Common myeloid progenitor, CD34-positive (primary cell): ENCODE data around the gene ZNFX1.

Experiments used
- CTCF ChIA-PET: fragments of 350-600 bp; sonication (Branson Sonifier 250); formaldehyde crosslinking; loops from one replicate; lab custom pipeline; 2021; ENCODE audit warnings: antibody characterized with exemption; lab: Charles Lee
- POLR2A ChIA-PET: fragments of 350-600 bp; sonication (Branson Sonifier 250); formaldehyde crosslinking; loops from one replicate; lab custom pipeline; 2021; ENCODE audit warnings: antibody characterized with exemption; lab: Charles Lee
- DNase-seq, 3 donors: peaks; one replicate each; pipeline versions ENCODE4 v3.0.0 to v3.0.0-alpha.2; 2013
- H3K27ac ChIP-seq, 2 experiments: 1 replicate in 1 of 2; 2 replicates in 1 of 2; pipeline ENCODE4 v1.7.0; 2013; ENCODE audit warnings: inconsistent platforms in 2 of 2, low read length in 2 of 2, mild to moderate bottlenecking in 2 of 2, low read depth in 1 of 2, moderate library complexity in 1 of 2; ENCODE audit not compliant: severe bottlenecking in 2 of 2, insufficient read depth in 1 of 2, poor library complexity in 1 of 2
- H3K27me3 ChIP-seq, 5 experiments: replicated peaks in 2 of 5; 1 replicate in 3 of 5; 2 replicates in 2 of 5; pipeline versions ENCODE4 v1.6.1 to v1.7.0; 2013; ENCODE audit warnings: low read length in 4 of 5, mild to moderate bottlenecking in 2 of 5, moderate library complexity in 2 of 5, inconsistent platforms in 1 of 5; ENCODE audit not compliant: insufficient read depth in 5 of 5, control insufficient read depth in 4 of 5
- H3K36me3 ChIP-seq, 4 experiments: 1 replicate in 2 of 4; 2 replicates in 2 of 4; pipeline versions ENCODE4 v1.6.1 to v1.7.0; 2013; ENCODE audit warnings: low read length in 3 of 4, control low read depth in 1 of 4, mild to moderate bottlenecking in 1 of 4; ENCODE audit not compliant: control insufficient read depth in 4 of 4, insufficient read depth in 4 of 4
- H3K4me1 ChIP-seq, 4 experiments: 1 replicate in 3 of 4; 2 replicates in 1 of 4; pipeline versions ENCODE4 v1.6.1 to v1.7.1; 2013; ENCODE audit warnings: low read length in 3 of 4, mild to moderate bottlenecking in 3 of 4, control low read depth in 1 of 4, inconsistent platforms in 1 of 4, moderate library complexity in 1 of 4; ENCODE audit not compliant: control insufficient read depth in 4 of 4, insufficient read depth in 4 of 4; ENCODE audit errors: control extremely low read depth in 1 of 4
- H3K4me3 ChIP-seq, 7 experiments: 1 replicate in 4 of 7; 2 replicates in 3 of 7; pipeline versions ENCODE4 v1.5.1 to v1.7.0; 2013; ENCODE audit warnings: mild to moderate bottlenecking in 7 of 7, low read length in 6 of 7, moderate library complexity in 6 of 7, inconsistent platforms in 2 of 7, low read depth in 2 of 7, control low read depth in 1 of 7; ENCODE audit not compliant: insufficient read depth in 4 of 7, control insufficient read depth in 1 of 7; ENCODE audit errors: extremely low read depth in 1 of 7
- H3K9me3 ChIP-seq, 5 experiments: 1 replicate in 4 of 5; 2 replicates in 1 of 5; pipeline versions ENCODE4 v1.6.1 to v1.7.1; 2013; ENCODE audit warnings: low read length in 4 of 5, mild to moderate bottlenecking in 2 of 5, inconsistent platforms in 1 of 5, low read depth in 1 of 5, moderate library complexity in 1 of 5; ENCODE audit not compliant: control insufficient read depth in 4 of 5, insufficient read depth in 2 of 5; ENCODE audit errors: control extremely low read depth in 1 of 5
- WGBS: methylation state at CpG from one replicate; pipeline ENCODE4 v1.1.5; 2013; ENCODE audit not compliant: insufficient coverage; 5-methylcytosine and 5-hydroxymethylcytosine counted together

The ZNFX1 gene

DNA sequence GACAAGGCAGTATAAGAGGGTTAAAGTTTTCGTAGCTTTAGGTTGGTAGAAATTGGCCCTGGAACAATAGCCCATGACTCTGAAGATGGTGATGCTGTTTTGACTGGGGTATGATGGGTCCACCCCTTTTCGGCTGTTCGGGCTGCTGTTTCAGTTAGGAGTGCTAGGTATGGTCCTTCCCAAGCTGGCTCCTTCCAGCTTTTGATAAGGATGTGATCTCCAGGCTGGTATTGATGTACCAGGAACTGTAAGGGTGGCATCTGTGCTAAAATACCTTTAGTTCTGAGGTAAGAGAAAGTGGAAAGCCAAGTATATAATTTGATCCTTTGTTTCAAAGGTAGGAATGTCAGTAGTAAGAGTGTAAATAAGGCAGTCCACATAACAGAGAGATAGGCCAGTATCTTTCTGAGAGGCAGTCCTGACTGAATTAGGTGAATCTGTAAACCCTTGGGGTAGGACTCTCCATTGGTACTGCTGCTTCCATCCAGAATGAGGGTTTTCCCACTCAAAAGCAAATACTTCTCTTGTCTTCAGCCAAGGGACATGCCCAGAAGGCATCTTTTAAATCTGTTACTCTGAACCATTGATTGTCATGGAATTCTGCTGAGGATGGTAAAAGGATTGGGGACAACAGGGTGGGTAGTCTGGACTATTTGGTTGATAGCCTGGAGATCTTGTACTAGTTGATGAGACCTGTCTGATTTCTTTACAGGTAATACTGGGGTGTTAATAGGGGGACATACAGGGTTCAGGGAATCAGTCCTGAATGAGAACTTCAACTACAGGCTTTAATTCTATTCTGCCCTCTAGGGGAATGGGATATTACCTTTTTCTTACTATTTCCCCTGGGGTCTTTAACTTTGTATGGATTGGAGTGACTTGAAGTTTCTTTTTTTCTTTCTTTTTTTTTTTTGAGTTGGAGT is 6.1 kb upstream of the ZNFX1 start:
- H3K27me3 ChIP-seq, result no peaks in the 10 kb centered on the region
- peaks cover 18 to 80% (median 72%) of the 10 kb centered on the region in 5 experiments for H3K9me3 ChIP-seq
- peaks cover 0 to 33% (median 10%) of the 10 kb centered on the region in 4 experiments for H3K4me1 ChIP-seq
- ChIA-PET CTCF (interaction anchor here (0.6 to 1.9 kb wide), 4 partner anchors 8 to 19 kb away, joined by 3 to 8 read pairs (median 4); no protein-coding TSS in a partner anchor), POLR2A (no interaction called here)
- peak overlapping the region in 4 of 7 experiments; percentile 10 to 92 (median 32) for H3K4me3 ChIP-seq
- H3K27ac ChIP-seq, result no peak overlapping the region
- H3K36me3 ChIP-seq, result peaks cover 81 to 97% (median 93%) of the 10 kb centered on the region in 4 experiments
- DNase-seq, result no peak
- WGBS, result 94% methylated on average over 3 of the region's 3 CpGs

DNA sequence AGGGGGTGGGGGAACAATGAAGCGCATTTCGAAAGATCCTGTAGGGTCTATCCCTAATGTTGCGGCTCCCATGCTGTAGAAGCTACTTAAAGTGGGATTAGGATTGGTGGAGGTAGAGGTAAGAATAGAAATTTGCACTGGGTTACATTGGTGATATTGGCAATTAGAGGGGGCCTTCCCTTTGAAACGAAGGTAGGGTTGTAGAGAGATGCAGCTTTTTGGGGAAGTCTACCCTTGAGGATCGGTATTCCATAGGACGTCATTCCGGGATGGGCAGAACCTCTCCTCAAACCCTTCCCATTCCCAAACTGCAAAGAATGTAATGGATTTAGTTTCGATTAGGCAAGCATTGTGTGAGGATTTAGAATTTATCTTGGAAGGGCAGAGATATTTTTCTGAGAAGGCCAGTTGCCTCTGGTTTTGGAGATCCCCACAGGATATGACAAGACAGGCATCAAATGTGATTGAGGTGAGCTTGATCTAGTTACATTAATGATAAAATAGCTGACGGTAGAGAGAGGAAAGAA is 5.4 kb upstream of the ZNFX1 start:
- ChIA-PET POLR2A (no interaction called here), CTCF (interaction anchor here (0.6 to 1.9 kb wide), 4 partner anchors 9 to 19 kb away, joined by 3 to 8 read pairs (median 4); no protein-coding TSS in a partner anchor)
- Histone ChIP-seq H3K27ac (no peak overlapping the region), H3K27me3 (no peaks in the 10 kb centered on the region), H3K36me3 (peaks cover 75 to 93% (median 87%) of the 10 kb centered on the region in 4 experiments), H3K4me1 (peaks cover 0 to 33% (median 14%) of the 10 kb centered on the region in 4 experiments), H3K4me3 (peak overlapping the region in 4 of 7 experiments; percentile 17 to 98 (median 58)), H3K9me3 (peaks cover 18 to 80% (median 72%) of the 10 kb centered on the region in 5 experiments)
- 93% methylated on average over 6 of the region's 9 CpGs for WGBS
- no peak for DNase-seq

DNA sequence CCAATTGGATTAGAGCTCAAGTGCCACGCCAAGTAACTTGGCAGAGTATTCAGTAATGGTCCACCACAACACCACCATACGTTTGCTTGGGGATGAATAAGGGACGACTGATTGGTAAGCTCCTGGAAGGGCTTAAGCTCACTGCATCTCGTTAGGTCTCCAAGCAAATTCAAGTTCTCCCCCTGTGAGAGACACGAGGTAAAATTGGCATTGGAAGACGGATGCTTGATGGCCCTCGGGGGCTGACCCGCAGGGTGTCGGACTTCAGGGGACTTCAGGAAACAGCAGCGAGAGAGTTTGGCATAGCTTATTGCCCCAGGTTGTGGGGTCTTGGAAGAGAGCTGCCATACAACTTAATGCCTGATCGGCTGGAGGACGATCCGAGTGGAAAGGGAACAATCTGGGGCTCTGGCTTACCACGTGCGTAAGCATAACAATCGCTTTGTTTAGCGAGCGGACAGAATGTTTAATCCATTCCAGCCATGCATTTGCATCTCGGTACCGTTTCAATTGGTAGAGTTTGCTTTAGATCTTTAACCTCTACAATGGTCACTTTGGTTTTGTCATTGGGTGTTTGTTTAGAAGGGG is 4.8 kb upstream of the ZNFX1 start:
- Histone ChIP-seq H3K4me1 (peaks cover 0 to 33% (median 14%) of the 10 kb centered on the region in 4 experiments), H3K36me3 (peaks cover 70 to 87% (median 82%) of the 10 kb centered on the region in 4 experiments), H3K27ac (no peak overlapping the region), H3K9me3 (peaks cover 17 to 78% (median 72%) of the 10 kb centered on the region in 5 experiments), H3K4me3 (peak overlapping the region in 3 of 7 experiments; percentile 23 to 98 (median 92)), H3K27me3 (no peaks in the 10 kb centered on the region)
- DNase-seq, result peak in 1 of 3 donors; percentile 9
- ChIA-PET POLR2A (no interaction called here), CTCF (interaction anchor here (1.0 to 1.9 kb wide), 5 partner anchors 10 to 38 kb away, joined by 3 to 8 read pairs (median 5); no protein-coding TSS in a partner anchor)
- WGBS, result 88% methylated on average over 15 of the region's 20 CpGs

DNA sequence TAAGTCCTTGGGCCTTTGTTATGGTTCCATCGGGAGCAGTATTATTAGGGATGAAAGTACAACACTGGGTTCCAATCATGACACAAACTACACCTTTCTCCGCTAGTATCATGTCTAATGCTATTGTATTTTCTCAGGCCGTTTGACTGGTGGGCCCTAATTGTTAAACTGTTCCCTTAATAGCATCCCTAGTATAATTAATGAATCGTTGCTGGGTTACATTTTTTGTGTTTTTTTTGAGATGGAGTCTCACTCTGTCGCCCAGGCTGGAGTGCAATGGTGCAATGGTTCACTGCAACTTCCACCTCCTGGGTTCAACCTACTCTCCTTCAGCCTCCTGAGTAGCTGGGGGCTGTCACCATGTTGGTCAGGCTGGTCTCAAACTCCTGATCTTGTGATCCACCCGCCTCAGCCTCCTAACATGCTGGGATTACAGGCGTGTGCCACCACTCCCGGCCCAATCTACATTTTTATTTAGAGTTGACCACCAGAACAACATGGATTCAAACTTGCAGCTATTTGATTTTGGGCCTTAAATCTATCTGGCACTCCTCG is 4.1 kb upstream of the ZNFX1 start:
- ChIA-PET CTCF (interaction anchor here (1.2 to 2.6 kb wide), 5 partner anchors 9 to 38 kb away, joined by 5 to 8 read pairs (median 6); no protein-coding TSS in a partner anchor), POLR2A (no interaction called here)
- Histone ChIP-seq H3K36me3 (peaks cover 63 to 80% (median 77%) of the 10 kb centered on the region in 4 experiments), H3K4me3 (peak overlapping the region in 3 of 7 experiments; percentile 54 to 98 (median 92)), H3K27ac (no peak overlapping the region), H3K4me1 (peaks cover 0 to 34% (median 17%) of the 10 kb centered on the region in 4 experiments), H3K27me3 (no peaks in the 10 kb centered on the region), H3K9me3 (peaks cover 12 to 71% (median 67%) of the 10 kb centered on the region in 5 experiments)
- 94% methylated on average over 5 of the region's 9 CpGs for WGBS
- no peak for DNase-seq

DNA sequence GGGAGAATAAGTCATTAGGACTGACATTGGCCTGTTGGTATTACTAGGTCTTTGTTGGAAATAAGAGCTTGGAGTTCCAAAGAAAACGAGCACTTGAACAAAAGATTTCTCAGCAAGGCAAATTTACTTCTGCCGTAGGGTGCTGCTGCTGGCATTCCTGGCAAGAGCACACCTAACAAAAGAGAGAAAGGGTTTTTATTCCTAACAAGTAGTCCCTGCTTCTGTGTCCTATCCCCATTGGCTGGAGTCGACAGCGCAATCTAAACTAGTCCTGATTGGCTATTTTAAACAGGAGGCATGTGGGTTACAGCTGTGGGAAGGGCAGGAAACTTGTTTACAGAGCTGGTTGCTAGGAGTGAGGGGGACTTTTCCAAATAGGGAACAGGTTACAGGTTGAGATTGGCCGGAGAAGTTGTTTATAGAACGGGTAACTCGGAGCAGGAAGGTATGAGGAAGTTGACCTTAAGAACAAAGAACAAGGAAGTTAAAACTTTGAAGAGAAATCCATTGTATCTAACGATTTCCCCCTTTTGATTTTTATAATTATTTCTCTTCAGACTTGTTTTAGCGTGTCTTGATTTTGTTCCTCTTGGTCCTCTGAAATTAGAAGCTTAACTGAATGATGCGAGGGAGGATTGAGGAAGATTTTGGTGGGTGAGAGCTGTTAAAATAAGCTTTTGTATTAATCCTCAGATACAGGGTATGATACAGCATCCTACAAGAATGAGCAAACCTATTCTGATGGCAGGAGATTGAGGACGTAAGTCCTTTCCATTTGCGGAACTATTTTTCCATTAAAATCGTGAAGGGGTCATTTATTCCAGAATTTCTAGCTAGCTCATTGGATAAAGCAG is 3.4 kb upstream of the ZNFX1 start:
- peaks cover 7 to 41% (median 24%) of the 10 kb centered on the region in 4 experiments for H3K4me1 ChIP-seq
- WGBS, result 89% methylated on average over 10 of the region's 13 CpGs
- H3K27ac ChIP-seq, result no peak overlapping the region
- peaks cover 11 to 64% (median 60%) of the 10 kb centered on the region in 5 experiments for H3K9me3 ChIP-seq
- peaks cover 56 to 73% (median 70%) of the 10 kb centered on the region in 4 experiments for H3K36me3 ChIP-seq
- H3K27me3 ChIP-seq, result no peaks in the 10 kb centered on the region
- ChIA-PET CTCF (interaction anchor here (0.9 to 2.6 kb wide), 7 partner anchors 10 to 42 kb away, joined by 3 to 6 read pairs (median 4); no protein-coding TSS in a partner anchor), POLR2A (no interaction called here)
- peak overlapping the region in 4 of 7 experiments; percentile 90 to 98 (median 94) for H3K4me3 ChIP-seq
- peak in 2 of 3 donors; percentile 67 to 68 for DNase-seq
